ENCODE results near the gene SMG1. TPM values are rescaled to one million over a fixed set of nuclear protein-coding genes. Genes with fewer than 3 reads are reported as not detected.
"Not testable (repeated sequence)": the region's sequence is repeated elsewhere in the genome, so short reads cannot be mapped to it uniquely, and the experiment has no call there.

The SMG1 gene
- total and polyA plus RNA-seq, 2 of the 13 experiments (the other 11 are each of a cell fraction or from before 2014, with no cell fraction given), result 48.7 to 53.7 TPM

DNA sequence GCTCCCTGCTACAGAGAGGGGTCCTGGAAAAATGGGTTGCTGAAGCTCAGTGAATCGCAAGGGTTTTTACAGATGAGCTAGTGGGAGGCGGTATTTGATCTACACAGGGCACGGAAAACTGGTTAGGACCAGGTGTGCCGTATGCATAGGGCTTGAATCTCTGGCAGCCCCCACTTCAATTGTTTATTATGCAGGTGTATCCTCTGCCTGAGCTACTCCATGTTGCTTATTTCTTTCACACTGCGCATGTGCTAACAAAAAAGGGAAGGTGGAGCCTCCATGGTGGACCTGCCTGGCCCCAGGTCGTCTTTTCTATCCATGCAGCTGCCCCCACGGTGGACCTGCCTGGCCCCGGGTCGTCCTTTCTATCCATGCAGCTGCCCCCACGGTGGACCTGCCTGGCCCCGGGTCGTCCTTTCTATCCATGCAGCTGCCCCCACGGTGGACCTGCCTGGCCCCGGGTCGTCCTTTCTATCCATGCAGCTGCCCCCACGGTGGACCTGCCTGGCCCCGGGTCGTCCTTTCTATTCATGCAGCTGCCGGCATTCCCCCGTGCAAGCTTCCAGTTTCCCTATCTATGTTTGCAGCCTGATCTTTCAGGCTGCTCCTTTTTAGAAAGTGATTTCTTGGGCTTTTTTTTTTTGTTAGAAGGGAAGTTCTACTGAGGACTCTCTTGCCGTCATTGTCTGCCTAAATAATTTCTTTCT lies 29.8 kb upstream of the SMG1 start (continued):
- TF ChIP-seq SOX6 (IDR thresholded peaks at IDR 0.05), result not testable (repeated sequence)
- TF ChIP-seq SOX6 (CRISPR knock-in tag; IDR thresholded peaks at IDR 0.05), result peak; percentile 48
- TF ChIP-seq ONECUT2 (CRISPR knock-in tag; IDR thresholded peaks at IDR 0.05), result 0 out of 2 replicates have a peak, but pooled peaks have one; percentile 21
- TF ChIP-seq ZFX (CRISPR knock-in tag; IDR thresholded peaks at IDR 0.05; ENCODE audit: low read depth), result peak; percentile 27
- TF ChIP-seq POLR2A (IDR thresholded peaks at IDR 0.05; ENCODE audit: insufficient read depth in 1 of 2, low read depth in 2 of 2, low read length in 2 of 2), result peak; percentile 26 to 76; a peak in 2 of 4 replicates
- 0 out of 2 replicates have a peak, but pooled peaks have one; percentile 25 for TF ChIP-seq PHF21A (CRISPR knock-in tag; IDR thresholded peaks at IDR 0.05)
- TF ChIP-seq DMAP1 (CRISPR knock-in tag; IDR thresholded peaks at IDR 0.05), result peak; percentile 43; the same call in 1 of the 2 replicates
- 0 out of 2 replicates have a peak, but pooled peaks have one; percentile 28 for TF ChIP-seq ZFP41 (CRISPR knock-in tag; IDR thresholded peaks at IDR 0.05; ENCODE audit: borderline replicate concordance)
- TF ChIP-seq, protein P1, sequence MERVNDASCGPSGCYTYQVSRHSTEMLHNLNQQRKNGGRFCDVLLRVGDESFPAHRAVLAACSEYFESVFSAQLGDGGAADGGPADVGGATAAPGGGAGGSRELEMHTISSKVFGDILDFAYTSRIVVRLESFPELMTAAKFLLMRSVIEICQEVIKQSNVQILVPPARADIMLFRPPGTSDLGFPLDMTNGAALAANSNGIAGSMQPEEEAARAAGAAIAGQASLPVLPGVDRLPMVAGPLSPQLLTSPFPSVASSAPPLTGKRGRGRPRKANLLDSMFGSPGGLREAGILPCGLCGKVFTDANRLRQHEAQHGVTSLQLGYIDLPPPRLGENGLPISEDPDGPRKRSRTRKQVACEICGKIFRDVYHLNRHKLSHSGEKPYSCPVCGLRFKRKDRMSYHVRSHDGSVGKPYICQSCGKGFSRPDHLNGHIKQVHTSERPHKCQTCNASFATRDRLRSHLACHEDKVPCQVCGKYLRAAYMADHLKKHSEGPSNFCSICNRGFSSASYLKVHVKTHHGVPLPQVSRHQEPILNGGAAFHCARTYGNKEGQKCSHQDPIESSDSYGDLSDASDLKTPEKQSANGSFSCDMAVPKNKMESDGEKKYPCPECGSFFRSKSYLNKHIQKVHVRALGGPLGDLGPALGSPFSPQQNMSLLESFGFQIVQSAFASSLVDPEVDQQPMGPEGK (CRISPR knock-in tag; IDR thresholded peaks at IDR 0.05), result peak; percentile 28; the same call in 1 of the 2 replicates
- TF ChIP-seq, protein P2, sequence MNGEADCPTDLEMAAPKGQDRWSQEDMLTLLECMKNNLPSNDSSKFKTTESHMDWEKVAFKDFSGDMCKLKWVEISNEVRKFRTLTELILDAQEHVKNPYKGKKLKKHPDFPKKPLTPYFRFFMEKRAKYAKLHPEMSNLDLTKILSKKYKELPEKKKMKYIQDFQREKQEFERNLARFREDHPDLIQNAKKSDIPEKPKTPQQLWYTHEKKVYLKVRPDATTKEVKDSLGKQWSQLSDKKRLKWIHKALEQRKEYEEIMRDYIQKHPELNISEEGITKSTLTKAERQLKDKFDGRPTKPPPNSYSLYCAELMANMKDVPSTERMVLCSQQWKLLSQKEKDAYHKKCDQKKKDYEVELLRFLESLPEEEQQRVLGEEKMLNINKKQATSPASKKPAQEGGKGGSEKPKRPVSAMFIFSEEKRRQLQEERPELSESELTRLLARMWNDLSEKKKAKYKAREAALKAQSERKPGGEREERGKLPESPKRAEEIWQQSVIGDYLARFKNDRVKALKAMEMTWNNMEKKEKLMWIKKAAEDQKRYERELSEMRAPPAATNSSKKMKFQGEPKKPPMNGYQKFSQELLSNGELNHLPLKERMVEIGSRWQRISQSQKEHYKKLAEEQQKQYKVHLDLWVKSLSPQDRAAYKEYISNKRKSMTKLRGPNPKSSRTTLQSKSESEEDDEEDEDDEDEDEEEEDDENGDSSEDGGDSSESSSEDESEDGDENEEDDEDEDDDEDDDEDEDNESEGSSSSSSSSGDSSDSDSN (CRISPR knock-in tag; IDR thresholded peaks at IDR 0.05), result peak; percentile 47; the same call in 1 of the 2 replicates
- 0 out of 2 replicates have a peak, but pooled peaks have one; percentile 6 for TF ChIP-seq ZMYM4 (CRISPR knock-in tag; IDR thresholded peaks at IDR 0.05)
- TF ChIP-seq ZNF317 (CRISPR knock-in tag; IDR thresholded peaks at IDR 0.05), result 0 out of 2 replicates have a peak, but pooled peaks have one; percentile 59
- TF ChIP-seq, protein P3, sequence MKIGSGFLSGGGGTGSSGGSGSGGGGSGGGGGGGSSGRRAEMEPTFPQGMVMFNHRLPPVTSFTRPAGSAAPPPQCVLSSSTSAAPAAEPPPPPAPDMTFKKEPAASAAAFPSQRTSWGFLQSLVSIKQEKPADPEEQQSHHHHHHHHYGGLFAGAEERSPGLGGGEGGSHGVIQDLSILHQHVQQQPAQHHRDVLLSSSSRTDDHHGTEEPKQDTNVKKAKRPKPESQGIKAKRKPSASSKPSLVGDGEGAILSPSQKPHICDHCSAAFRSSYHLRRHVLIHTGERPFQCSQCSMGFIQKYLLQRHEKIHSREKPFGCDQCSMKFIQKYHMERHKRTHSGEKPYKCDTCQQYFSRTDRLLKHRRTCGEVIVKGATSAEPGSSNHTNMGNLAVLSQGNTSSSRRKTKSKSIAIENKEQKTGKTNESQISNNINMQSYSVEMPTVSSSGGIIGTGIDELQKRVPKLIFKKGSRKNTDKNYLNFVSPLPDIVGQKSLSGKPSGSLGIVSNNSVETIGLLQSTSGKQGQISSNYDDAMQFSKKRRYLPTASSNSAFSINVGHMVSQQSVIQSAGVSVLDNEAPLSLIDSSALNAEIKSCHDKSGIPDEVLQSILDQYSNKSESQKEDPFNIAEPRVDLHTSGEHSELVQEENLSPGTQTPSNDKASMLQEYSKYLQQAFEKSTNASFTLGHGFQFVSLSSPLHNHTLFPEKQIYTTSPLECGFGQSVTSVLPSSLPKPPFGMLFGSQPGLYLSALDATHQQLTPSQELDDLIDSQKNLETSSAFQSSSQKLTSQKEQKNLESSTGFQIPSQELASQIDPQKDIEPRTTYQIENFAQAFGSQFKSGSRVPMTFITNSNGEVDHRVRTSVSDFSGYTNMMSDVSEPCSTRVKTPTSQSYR (CRISPR knock-in tag; IDR thresholded peaks at IDR 0.05; ENCODE audit: borderline replicate concordance), result peak; percentile 9; the same call in 1 of the 2 replicates
- 0 out of 2 replicates have a peak, but pooled peaks have one; percentile 66 for TF ChIP-seq ZNF557 (CRISPR knock-in tag; IDR thresholded peaks at IDR 0.05)
- TF ChIP-seq, protein P4, sequence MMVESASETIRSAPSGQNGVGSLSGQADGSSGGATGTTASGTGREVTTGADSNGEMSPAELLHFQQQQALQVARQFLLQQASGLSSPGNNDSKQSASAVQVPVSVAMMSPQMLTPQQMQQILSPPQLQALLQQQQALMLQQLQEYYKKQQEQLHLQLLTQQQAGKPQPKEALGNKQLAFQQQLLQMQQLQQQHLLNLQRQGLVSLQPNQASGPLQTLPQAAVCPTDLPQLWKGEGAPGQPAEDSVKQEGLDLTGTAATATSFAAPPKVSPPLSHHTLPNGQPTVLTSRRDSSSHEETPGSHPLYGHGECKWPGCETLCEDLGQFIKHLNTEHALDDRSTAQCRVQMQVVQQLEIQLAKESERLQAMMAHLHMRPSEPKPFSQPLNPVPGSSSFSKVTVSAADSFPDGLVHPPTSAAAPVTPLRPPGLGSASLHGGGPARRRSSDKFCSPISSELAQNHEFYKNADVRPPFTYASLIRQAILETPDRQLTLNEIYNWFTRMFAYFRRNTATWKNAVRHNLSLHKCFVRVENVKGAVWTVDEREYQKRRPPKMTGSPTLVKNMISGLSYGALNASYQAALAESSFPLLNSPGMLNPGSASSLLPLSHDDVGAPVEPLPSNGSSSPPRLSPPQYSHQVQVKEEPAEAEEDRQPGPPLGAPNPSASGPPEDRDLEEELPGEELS (CRISPR knock-in tag; IDR thresholded peaks at IDR 0.05), result peak; percentile 47
- 0 out of 2 replicates have a peak, but pooled peaks have one; percentile 56 for TF ChIP-seq ZFP90 (CRISPR knock-in tag; IDR thresholded peaks at IDR 0.05; ENCODE audit: borderline replicate concordance)
- peak; percentile 56 for TF ChIP-seq KAT8 (CRISPR knock-in tag; IDR thresholded peaks at IDR 0.05)
- TF ChIP-seq, protein P5, sequence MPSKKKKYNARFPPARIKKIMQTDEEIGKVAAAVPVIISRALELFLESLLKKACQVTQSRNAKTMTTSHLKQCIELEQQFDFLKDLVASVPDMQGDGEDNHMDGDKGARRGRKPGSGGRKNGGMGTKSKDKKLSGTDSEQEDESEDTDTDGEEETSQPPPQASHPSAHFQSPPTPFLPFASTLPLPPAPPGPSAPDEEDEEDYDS (CRISPR knock-in tag; IDR thresholded peaks at IDR 0.05), result 0 out of 2 replicates have a peak, but pooled peaks have one; percentile 47
